HG03025 (cell line): ENCODE results near the gene MRPL28.
"Not testable (repeated sequence)": the region's sequence is repeated elsewhere in the genome, so short reads cannot be mapped to it uniquely, and the experiment has no call there.

ENCODE experiments used
- ATAC-seq: cut with Tn5 transposase; IDR thresholded peaks from one replicate; pipeline ENCODE4 v1.9.1; 2021; ENCODE audit warnings: mild to moderate bottlenecking, moderate library complexity; ENCODE audit not compliant: unreplicated experiment, low FRiP score

The MRPL28 gene

GRCh38 chr16:361872-362701 is 8.3 kb downstream of the MRPL28 start:
- no peak for ATAC-seq

- ATAC-seq: no peak
Measured at GRCh38 chr16:361341-361871, 8.9 kb downstream of the MRPL28 start.

GRCh38 chr16:360698-361336 is 9.5 kb downstream of the MRPL28 start:
- ATAC-seq: no peak

GRCh38 chr16:359871-360697 is 10.3 kb downstream of the MRPL28 start:
- ATAC-seq: no peak

GRCh38 chr16:359067-359763 is 11.1 kb downstream of the MRPL28 start:
- ATAC-seq: no peak

GRCh38 chr16:356741-357140 is 13.6 kb downstream of the MRPL28 start:
- no peak for ATAC-seq

GRCh38 chr16:354971-355461 is 15.3 kb downstream of the MRPL28 start:
- ATAC-seq: no peak

GRCh38 chr16:354291-354881 is 16.0 kb downstream of the MRPL28 start:
- ATAC-seq: no peak

GRCh38 chr16:353404-354290 is 16.7 kb downstream of the MRPL28 start:
- ATAC-seq: no peak

- ATAC-seq: peak; percentile 46
Measured at GRCh38 chr16:352547-353403, 17.6 kb downstream of the MRPL28 start, which contains the start of gene AXIN1. Gene AXIN1 (minus strand): TSS chr16:352723. CDS start chr16:347025, 5,698 bp downstream.

- peak; percentile 16 for ATAC-seq
Measured at GRCh38 chr16:351804-352520, 18.4 kb downstream of the MRPL28 start.

GRCh38 chr16:350203-350602 is 20.1 kb downstream of the MRPL28 start:
- no peak for ATAC-seq

GRCh38 chr16:349211-349610 is 21.1 kb downstream of the MRPL28 start:
- ATAC-seq: no peak

GRCh38 chr16:348495-348894 is 21.8 kb downstream of the MRPL28 start:
- not testable (repeated sequence) for ATAC-seq

GRCh38 chr16:347203-347602 is 23.1 kb downstream of the MRPL28 start:
- ATAC-seq: no peak

GRCh38 chr16:346587-346986 is 23.8 kb downstream of the MRPL28 start:
- no peak for ATAC-seq

GRCh38 chr16:345772-346171 is 24.6 kb downstream of the MRPL28 start:
- ATAC-seq: no peak
